ENCODE measurements around the gene OTX2. TPM values are rescaled to one million over a fixed set of nuclear protein-coding genes. Genes with fewer than 3 reads are reported as not detected.

Gene OTX2
- total RNA-seq, 1 experiment from 2014 or later, result 30.1 TPM

DNA sequence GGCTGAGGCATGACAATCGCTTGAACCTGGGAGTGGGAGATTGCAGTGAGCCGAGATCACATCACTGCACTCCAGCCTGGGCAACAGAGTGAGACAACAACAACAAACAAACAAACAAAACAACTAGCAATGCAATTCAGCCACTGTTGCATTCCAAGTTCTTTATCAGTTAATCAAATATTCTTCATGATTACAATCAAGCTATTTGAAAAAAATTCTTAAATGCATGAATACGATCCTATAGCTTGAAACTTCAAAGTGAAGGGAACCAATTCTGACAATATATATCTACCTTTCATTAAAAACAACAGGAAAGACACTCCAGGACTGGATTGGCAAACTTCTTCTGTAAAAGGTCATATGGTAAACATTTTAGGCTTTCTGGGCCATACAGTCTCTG lies 31.3 kb upstream of the OTX2 start (continued):
- TF ChIP-seq, protein P1, sequence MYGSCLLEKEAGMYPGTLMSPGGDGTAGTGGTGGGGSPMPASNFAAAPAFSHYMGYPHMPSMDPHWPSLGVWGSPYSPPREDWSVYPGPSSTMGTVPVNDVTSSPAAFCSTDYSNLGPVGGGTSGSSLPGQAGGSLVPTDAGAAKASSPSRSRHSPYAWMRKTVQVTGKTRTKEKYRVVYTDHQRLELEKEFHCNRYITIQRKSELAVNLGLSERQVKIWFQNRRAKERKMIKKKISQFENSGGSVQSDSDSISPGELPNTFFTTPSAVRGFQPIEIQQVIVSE (CRISPR knock-in tag; IDR thresholded peaks at IDR 0.05; ENCODE audit: borderline replicate concordance), result no peak
- TF ChIP-seq, protein P2, sequence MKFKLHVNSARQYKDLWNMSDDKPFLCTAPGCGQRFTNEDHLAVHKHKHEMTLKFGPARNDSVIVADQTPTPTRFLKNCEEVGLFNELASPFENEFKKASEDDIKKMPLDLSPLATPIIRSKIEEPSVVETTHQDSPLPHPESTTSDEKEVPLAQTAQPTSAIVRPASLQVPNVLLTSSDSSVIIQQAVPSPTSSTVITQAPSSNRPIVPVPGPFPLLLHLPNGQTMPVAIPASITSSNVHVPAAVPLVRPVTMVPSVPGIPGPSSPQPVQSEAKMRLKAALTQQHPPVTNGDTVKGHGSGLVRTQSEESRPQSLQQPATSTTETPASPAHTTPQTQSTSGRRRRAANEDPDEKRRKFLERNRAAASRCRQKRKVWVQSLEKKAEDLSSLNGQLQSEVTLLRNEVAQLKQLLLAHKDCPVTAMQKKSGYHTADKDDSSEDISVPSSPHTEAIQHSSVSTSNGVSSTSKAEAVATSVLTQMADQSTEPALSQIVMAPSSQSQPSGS (CRISPR knock-in tag; IDR thresholded peaks at IDR 0.05; ENCODE audit: borderline replicate concordance, low read depth), result no peak
- TF ChIP-seq, protein P3, sequence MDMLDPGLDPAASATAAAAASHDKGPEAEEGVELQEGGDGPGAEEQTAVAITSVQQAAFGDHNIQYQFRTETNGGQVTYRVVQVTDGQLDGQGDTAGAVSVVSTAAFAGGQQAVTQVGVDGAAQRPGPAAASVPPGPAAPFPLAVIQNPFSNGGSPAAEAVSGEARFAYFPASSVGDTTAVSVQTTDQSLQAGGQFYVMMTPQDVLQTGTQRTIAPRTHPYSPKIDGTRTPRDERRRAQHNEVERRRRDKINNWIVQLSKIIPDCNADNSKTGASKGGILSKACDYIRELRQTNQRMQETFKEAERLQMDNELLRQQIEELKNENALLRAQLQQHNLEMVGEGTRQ (CRISPR knock-in tag; IDR thresholded peaks at IDR 0.05), result no peak
- no peak for TF ChIP-seq MXD4 (CRISPR knock-in tag; IDR thresholded peaks at IDR 0.05; ENCODE audit: borderline replicate concordance)

DNA sequence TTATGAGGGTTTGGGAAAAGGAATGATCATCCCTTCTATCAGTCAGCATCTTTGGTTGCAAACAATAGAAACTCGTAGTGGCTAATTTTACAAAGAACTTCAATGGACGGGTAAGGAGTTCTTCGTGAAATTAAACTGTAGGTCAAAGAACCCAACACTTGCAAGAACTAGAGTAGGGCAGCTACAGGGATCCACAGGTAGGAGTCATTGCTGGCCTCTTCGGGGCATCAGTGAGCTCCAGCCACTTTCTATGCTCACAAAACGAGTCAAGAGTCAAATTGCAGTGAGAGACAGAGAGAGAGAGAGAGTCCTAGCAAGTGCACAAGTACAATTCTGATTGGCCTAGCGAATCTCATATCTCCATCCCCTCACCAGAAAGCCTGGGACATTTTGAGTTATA lies 29.9 kb upstream of the OTX2 start:
- no peaks in the 10 kb centered on the region for H3K36me3 Mint-ChIP-seq
- H3K9me3 Mint-ChIP-seq, result no peaks in the 10 kb centered on the region
- DNase-seq (ENCODE audit: low spot score), result no peak
- H3K27ac Mint-ChIP-seq, result no peak overlapping the region
- ChIA-PET CTCF (no interaction called here), POLR2A (no interaction called here)
- H3K27me3 Mint-ChIP-seq (ENCODE audit: low read depth), result peaks cover 81% of the 10 kb centered on the region
- H3K4me3 Mint-ChIP-seq, result no peak overlapping the region
- ATAC-seq, result peak; percentile 51; the same call in 1 of the 2 replicates
- peaks cover 16% of the 10 kb centered on the region for H3K4me1 Mint-ChIP-seq
- TF ChIP-seq, protein P1 (CRISPR knock-in tag; IDR thresholded peaks at IDR 0.05; ENCODE audit: borderline replicate concordance), result no peak
- TF ChIP-seq, protein P4, sequence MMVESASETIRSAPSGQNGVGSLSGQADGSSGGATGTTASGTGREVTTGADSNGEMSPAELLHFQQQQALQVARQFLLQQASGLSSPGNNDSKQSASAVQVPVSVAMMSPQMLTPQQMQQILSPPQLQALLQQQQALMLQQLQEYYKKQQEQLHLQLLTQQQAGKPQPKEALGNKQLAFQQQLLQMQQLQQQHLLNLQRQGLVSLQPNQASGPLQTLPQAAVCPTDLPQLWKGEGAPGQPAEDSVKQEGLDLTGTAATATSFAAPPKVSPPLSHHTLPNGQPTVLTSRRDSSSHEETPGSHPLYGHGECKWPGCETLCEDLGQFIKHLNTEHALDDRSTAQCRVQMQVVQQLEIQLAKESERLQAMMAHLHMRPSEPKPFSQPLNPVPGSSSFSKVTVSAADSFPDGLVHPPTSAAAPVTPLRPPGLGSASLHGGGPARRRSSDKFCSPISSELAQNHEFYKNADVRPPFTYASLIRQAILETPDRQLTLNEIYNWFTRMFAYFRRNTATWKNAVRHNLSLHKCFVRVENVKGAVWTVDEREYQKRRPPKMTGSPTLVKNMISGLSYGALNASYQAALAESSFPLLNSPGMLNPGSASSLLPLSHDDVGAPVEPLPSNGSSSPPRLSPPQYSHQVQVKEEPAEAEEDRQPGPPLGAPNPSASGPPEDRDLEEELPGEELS (CRISPR knock-in tag; IDR thresholded peaks at IDR 0.05), result no peak
- TF ChIP-seq NFE2L1 (CRISPR knock-in tag; IDR thresholded peaks at IDR 0.05), result no peak
- no peak for TF ChIP-seq ELF4 (CRISPR knock-in tag; IDR thresholded peaks at IDR 0.05; ENCODE audit: low read depth)
- no peak for TF ChIP-seq GRHL2 (CRISPR knock-in tag; IDR thresholded peaks at IDR 0.05; ENCODE audit: insufficient replicate concordance, severe bottlenecking)
- TF ChIP-seq, protein P5, sequence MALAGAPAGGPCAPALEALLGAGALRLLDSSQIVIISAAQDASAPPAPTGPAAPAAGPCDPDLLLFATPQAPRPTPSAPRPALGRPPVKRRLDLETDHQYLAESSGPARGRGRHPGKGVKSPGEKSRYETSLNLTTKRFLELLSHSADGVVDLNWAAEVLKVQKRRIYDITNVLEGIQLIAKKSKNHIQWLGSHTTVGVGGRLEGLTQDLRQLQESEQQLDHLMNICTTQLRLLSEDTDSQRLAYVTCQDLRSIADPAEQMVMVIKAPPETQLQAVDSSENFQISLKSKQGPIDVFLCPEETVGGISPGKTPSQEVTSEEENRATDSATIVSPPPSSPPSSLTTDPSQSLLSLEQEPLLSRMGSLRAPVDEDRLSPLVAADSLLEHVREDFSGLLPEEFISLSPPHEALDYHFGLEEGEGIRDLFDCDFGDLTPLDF (CRISPR knock-in tag; IDR thresholded peaks at IDR 0.05), result no peak
- TF ChIP-seq FOXJ3 (CRISPR knock-in tag; IDR thresholded peaks at IDR 0.05; ENCODE audit: borderline replicate concordance), result no peak
- TF ChIP-seq, protein P6, sequence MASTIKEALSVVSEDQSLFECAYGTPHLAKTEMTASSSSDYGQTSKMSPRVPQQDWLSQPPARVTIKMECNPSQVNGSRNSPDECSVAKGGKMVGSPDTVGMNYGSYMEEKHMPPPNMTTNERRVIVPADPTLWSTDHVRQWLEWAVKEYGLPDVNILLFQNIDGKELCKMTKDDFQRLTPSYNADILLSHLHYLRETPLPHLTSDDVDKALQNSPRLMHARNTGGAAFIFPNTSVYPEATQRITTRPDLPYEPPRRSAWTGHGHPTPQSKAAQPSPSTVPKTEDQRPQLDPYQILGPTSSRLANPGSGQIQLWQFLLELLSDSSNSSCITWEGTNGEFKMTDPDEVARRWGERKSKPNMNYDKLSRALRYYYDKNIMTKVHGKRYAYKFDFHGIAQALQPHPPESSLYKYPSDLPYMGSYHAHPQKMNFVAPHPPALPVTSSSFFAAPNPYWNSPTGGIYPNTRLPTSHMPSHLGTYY (CRISPR knock-in tag; IDR thresholded peaks at IDR 0.05), result no peak
- TF ChIP-seq ATF1 (CRISPR knock-in tag; IDR thresholded peaks at IDR 0.05), result no peak
- no peak for TF ChIP-seq JUN (CRISPR knock-in tag; IDR thresholded peaks at IDR 0.05)

DNA sequence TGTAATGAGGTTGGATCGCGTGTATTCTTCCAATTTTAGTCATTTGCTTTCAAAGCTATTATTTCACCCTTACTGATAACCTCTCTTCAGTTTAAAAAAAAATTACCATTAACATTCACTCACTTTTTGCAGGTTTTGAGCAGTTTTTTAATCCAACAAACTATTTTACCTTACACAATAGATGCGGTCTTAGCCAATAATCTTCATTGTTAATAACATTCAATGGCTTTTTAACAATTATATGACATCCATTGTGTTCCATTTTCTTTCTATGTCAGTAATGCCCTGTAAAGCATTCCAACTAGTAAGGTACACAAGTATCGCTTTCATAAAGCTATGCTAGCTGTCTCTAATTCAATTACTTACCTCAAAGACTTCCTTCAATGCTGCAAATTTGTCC lies 18.9 kb upstream of the OTX2 start:
- H3K9me3 Mint-ChIP-seq, result no peaks in the 10 kb centered on the region; the same call in 1 of the 2 replicates
- ChIA-PET CTCF (interaction anchor here (0.6 kb wide), 1 partner anchor 167 kb away, joined by 3 read pairs; no protein-coding TSS in a partner anchor), POLR2A (no interaction called here)
- ATAC-seq (no peak), DNase-seq (ENCODE audit: low spot score) (no peak)
- H3K36me3 Mint-ChIP-seq, result no peaks in the 10 kb centered on the region
- H3K4me3 Mint-ChIP-seq, result no peak overlapping the region
- H3K27ac Mint-ChIP-seq, result no peak overlapping the region
- no peaks in the 10 kb centered on the region for H3K4me1 Mint-ChIP-seq
- peaks cover 59% of the 10 kb centered on the region for H3K27me3 Mint-ChIP-seq (ENCODE audit: low read depth)
- TF ChIP-seq, protein P4 (CRISPR knock-in tag; IDR thresholded peaks at IDR 0.05), result no peak
- TF ChIP-seq, protein P7, sequence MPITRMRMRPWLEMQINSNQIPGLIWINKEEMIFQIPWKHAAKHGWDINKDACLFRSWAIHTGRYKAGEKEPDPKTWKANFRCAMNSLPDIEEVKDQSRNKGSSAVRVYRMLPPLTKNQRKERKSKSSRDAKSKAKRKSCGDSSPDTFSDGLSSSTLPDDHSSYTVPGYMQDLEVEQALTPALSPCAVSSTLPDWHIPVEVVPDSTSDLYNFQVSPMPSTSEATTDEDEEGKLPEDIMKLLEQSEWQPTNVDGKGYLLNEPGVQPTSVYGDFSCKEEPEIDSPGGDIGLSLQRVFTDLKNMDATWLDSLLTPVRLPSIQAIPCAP (CRISPR knock-in tag; IDR thresholded peaks at IDR 0.05), result no peak
- TF ChIP-seq, protein P5 (CRISPR knock-in tag; IDR thresholded peaks at IDR 0.05), result no peak
- TF ChIP-seq NFYB (CRISPR knock-in tag; conservative IDR thresholded peaks at IDR 0.05; ENCODE audit: low read depth) (no peak), SP1 (CRISPR knock-in tag; conservative IDR thresholded peaks at IDR 0.05) (no peak), ZNF396 (CRISPR knock-in tag; IDR thresholded peaks at IDR 0.05; ENCODE audit: borderline replicate concordance) (no peak), NR2C2 (CRISPR knock-in tag; IDR thresholded peaks at IDR 0.05) (no peak), ZNF232 (CRISPR knock-in tag; IDR thresholded peaks at IDR 0.05) (no peak)

All from WTC11 (cell line).